Stimulated activated CD8-positive, alpha-beta memory T cell treated with anti-CD3 and anti-CD28 coated beads, Interleukin-15, amount 100 ng/mL, for 1 hour (primary cell): ENCODE data around the gene CSPG4.
"Not testable (repeated sequence)": the region's sequence is repeated elsewhere in the genome, so short reads cannot be mapped to it uniquely, and the experiment has no call there.

ENCODE experiments used
- DNase-seq: peaks from one replicate; pipeline ENCODE4 v3.0.0-alpha.2; 2020; ENCODE audit warnings: low read depth

Gene CSPG4

GRCh38 chr15:75712668-75713337, at the start of gene CSPG4:
Gene CSPG4 (minus strand): TSS chr15:75712848. CDS start chr15:75712755, 93 bp downstream.
- DNase-seq, result no peak

- DNase-seq, result not testable (repeated sequence)
Measured at GRCh38 chr15:75762357-75762718, 49.7 kb upstream of the CSPG4 start.

- DNase-seq, result no peak
Measured at GRCh38 chr15:75761446-75762356, 49.1 kb upstream of the CSPG4 start.

- DNase-seq, result no peak
Measured at GRCh38 chr15:75760704-75761435, 48.2 kb upstream of the CSPG4 start.

- DNase-seq, result not testable (repeated sequence)
Measured at GRCh38 chr15:75760131-75760520, 47.5 kb upstream of the CSPG4 start.

- no peak for DNase-seq
Measured at GRCh38 chr15:75759416-75760130, 46.9 kb upstream of the CSPG4 start.

GRCh38 chr15:75758071-75758872, 45.6 kb upstream of the CSPG4 start:
- DNase-seq, result peak; percentile 16

- DNase-seq, result not testable (repeated sequence)
Measured at GRCh38 chr15:75754871-75755270, 42.2 kb upstream of the CSPG4 start.

- no peak for DNase-seq
Measured at GRCh38 chr15:75753145-75753544, 40.5 kb upstream of the CSPG4 start.

GRCh38 chr15:75751891-75752290, 39.2 kb upstream of the CSPG4 start:
- DNase-seq, result no peak

GRCh38 chr15:75751116-75751875, 38.6 kb upstream of the CSPG4 start:
- DNase-seq, result no peak

GRCh38 chr15:75750261-75751050, 37.8 kb upstream of the CSPG4 start:
- DNase-seq, result no peak

GRCh38 chr15:75749820-75750219, 37.2 kb upstream of the CSPG4 start:
- no peak for DNase-seq

- not testable (repeated sequence) for DNase-seq
Measured at GRCh38 chr15:75748882-75749281, 36.2 kb upstream of the CSPG4 start.

GRCh38 chr15:75747121-75747520, 34.5 kb upstream of the CSPG4 start:
- DNase-seq, result not testable (repeated sequence)

GRCh38 chr15:75745305-75745704, 32.7 kb upstream of the CSPG4 start:
- DNase-seq, result no peak

GRCh38 chr15:75742346-75742745, 29.7 kb upstream of the CSPG4 start:
- not testable (repeated sequence) for DNase-seq

GRCh38 chr15:75739791-75740190, 27.1 kb upstream of the CSPG4 start:
- DNase-seq, result no peak

GRCh38 chr15:75738647-75739325, 26.1 kb upstream of the CSPG4 start:
- DNase-seq, result peak; percentile 79
